ENCODE measurements around the gene NOS1. TPM values are rescaled to one million over a fixed set of nuclear protein-coding genes. Genes with fewer than 3 reads are reported as not detected.

NOS1 gene
- total RNA-seq, 1 experiment from 2014 or later: 2.3 TPM

- Histone ChIP-seq H3K56ac (ENCODE audit: insufficient read length, low read depth, low read length) (no peak overlapping the region), H2BK5ac (ENCODE audit: insufficient read length, low read length) (no peak overlapping the region)
- WGBS (ENCODE audit: extremely low coverage, insufficient read length, low lambda C conversion rate): no CpG with 5 or more reads among the region's 7 CpGs
Measured at GRCh38 chr12:117277875-117278274, 83.6 kb downstream of the NOS1 start.

More at GRCh38 chr12:117277875-117278274, 83.6 kb downstream of the NOS1 start:
- H3K4me2 ChIP-seq (ENCODE audit: insufficient read depth, insufficient read length, low read length): no peak overlapping the region
- H3T11ph ChIP-seq (ENCODE audit: low read length): no peak overlapping the region
- H2AFZ ChIP-seq (ENCODE audit: low read length): no peak overlapping the region
- H3K14ac ChIP-seq (ENCODE audit: insufficient read depth, low read length): no peak overlapping the region
- H3K23me2 ChIP-seq (ENCODE audit: insufficient read length, low read depth, low read length, poor library complexity, severe bottlenecking): no peaks in the 10 kb centered on the region
- H3K18ac ChIP-seq (ENCODE audit: insufficient read length, low read depth, low read length): no peak overlapping the region
- peaks cover 3% of the 10 kb centered on the region; the same call in 1 of the 2 replicates for H3K4me1 ChIP-seq (ENCODE audit: insufficient read depth, low read length)
- no peak overlapping the region for H4K5ac ChIP-seq (ENCODE audit: insufficient read length, low read depth, low read length)
- no peak overlapping the region for H2BK20ac ChIP-seq (ENCODE audit: low read depth, low read length, poor library complexity, severe bottlenecking)
- no peak overlapping the region for H2BK120ac ChIP-seq (ENCODE audit: low read depth, low read length, poor library complexity, severe bottlenecking)
- H3K23ac ChIP-seq (ENCODE audit: insufficient read length, low read depth, low read length): no peak overlapping the region
- TF ChIP-seq CTCF (conservative IDR thresholded peaks at IDR 0.05): peak; percentile 41; the same call in 2 of the 3 replicates
- DNase-seq: peak; percentile 68
- H4K8ac ChIP-seq (replicated peaks; ENCODE audit: insufficient read length, low read depth, low read length): no peak overlapping the region
- no peaks in the 10 kb centered on the region for H3K79me2 ChIP-seq (ENCODE audit: insufficient read depth, low read length)
- H3K9me3 ChIP-seq (ENCODE audit: control insufficient read depth, low read depth, low read length): no peaks in the 10 kb centered on the region
- no peaks in the 10 kb centered on the region for H3K27me3 ChIP-seq (ENCODE audit: insufficient read depth, low read length)
- H3K4me1 Mint-ChIP-seq: peaks cover 23 to 24% of the 10 kb centered on the region in 2 experiments
- peak overlapping the region in 1 of 3 experiments; percentile 85; a peak in 2 of 7 replicates for H3K27ac Mint-ChIP-seq
- H3K27me3 Mint-ChIP-seq (ENCODE audit: low read depth): no peaks in the 10 kb centered on the region; the same call in 1 of the 2 replicates
- H2BK12ac ChIP-seq (ENCODE audit: insufficient read length, low read depth, low read length): no peak overlapping the region
- H3K4ac ChIP-seq (ENCODE audit: low read depth, low read length): no peak overlapping the region
- no peak overlapping the region for H2AK5ac ChIP-seq (ENCODE audit: insufficient read length, low read length)
- H3K36me3 Mint-ChIP-seq (ENCODE audit: insufficient read depth in 1 of 3, low read depth in 3 of 3): peaks cover 0 to 4% (median 0%) of the 10 kb centered on the region in 3 experiments; a peak in 1 of 7 replicates
- H3K4me3 Mint-ChIP-seq: no peak overlapping the region
- no peaks in the 10 kb centered on the region for H3K79me1 ChIP-seq (ENCODE audit: insufficient read depth, low read depth, low read length, poor library complexity, severe bottlenecking)
- H4K91ac ChIP-seq (ENCODE audit: insufficient read length, low read depth, low read length): no peak overlapping the region
- H3K9ac ChIP-seq (ENCODE audit: extremely low read depth, insufficient read length, low read length): no peak overlapping the region
- no peaks in the 10 kb centered on the region for H4K20me1 ChIP-seq (ENCODE audit: control insufficient read depth, insufficient read depth, insufficient read length)
- no peaks in the 10 kb centered on the region; a peak in 2 of 5 replicates for H3K9me3 Mint-ChIP-seq
- H2BK15ac ChIP-seq (ENCODE audit: low read depth, low read length): no peak overlapping the region
- H3K27ac ChIP-seq (ENCODE audit: insufficient read length, low read depth, low read length): no peak overlapping the region
